NOMO-1 treated with dmso at 0.1 percent for 144 hours (cell line): Measurements from ENCODE around the gene MYH6.
"Not testable (repeated sequence)": the region's sequence is repeated elsewhere in the genome, so short reads cannot be mapped to it uniquely, and the experiment has no call there.

Source experiments
- DNase-seq: peaks from one replicate; lab custom pipeline; 2025; ENCODE audit not compliant: unreplicated experiment; lab: John Stamatoyannopoulos, UW

The MYH6 gene

DNA sequence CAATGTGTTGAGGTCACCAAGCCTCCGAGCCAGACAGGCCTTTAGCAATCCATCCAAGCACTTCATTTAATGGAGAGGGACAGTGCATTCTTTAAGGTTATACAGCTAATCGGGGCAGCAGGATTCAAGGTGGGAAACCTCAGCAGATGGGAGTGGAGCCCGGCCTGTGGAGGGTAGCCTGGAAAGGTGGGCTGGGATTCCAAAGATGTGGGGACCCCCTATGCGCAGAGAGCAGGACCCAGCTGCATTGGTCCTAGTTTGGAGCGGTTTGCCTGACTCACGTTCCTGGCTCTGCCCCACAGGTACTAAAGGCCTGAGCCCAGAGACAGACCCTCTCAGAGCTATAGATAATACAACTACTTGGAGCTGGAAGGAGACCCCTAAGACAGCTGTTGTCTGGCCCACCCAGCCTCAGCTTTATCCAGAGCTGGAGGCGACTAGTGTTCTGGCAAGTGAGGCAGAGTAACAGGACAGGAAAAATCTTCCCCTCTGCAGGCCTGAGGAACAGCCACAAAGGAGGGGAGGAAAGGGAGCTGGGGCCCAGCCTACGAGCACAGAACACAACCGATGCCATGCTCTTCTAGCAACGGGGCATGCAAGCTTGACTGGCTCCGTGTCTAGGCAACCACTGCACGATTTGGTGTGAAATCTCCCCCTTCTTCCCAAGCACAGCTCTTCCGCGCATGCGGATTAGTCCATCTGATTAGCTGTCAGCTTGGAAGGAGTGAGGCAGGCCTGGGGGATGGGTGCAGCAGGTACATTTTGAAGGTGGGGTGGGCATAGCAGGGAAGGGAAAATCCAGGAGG lies 28.5 kb upstream of the MYH6 start:
- no peak for DNase-seq

DNA sequence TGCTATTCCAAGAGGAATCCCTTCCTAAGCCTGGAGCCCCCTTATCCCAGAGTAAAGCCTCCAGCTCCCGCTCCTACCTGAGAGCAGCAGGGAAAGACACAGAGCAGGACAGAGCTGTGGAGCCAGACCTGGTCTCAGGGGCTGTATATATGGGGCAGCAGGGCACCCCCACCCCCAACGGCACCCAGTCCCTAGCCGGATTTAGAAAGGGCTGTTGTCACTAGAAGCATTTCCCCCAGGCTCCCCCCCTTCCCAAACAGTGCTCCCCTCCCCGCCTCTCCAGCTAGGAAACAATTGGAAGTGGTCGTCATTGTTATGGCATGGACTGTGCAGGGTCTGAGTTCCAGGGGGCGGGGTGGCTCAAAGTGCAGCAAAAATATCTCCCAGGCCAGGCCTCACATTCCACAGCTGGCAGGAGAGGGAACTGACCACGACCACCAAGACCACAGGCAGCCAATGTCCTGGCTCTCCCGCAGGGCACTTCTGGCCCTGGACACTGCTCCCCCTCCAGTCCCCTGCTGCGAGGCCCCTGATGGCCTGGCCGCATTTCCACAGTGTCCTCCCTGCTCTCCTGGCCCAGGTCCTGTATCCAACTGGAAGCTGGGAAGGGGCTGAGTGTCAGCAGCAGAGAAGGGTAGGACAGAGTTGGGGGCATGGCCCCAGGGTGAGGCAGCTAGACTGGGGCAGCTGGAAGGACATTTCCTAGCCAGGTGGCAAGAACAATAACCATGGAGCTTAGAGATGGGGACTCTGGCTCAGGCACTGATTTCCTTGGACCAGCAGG lies 27.7 kb upstream of the MYH6 start, which contains the start of gene MYH7:
MYH7 (minus strand) TSS at position 118 of the 784 bp plus-strand sequence. CDS start 1,928 bp downstream, outside the sequence.
- no peak for DNase-seq

DNA sequence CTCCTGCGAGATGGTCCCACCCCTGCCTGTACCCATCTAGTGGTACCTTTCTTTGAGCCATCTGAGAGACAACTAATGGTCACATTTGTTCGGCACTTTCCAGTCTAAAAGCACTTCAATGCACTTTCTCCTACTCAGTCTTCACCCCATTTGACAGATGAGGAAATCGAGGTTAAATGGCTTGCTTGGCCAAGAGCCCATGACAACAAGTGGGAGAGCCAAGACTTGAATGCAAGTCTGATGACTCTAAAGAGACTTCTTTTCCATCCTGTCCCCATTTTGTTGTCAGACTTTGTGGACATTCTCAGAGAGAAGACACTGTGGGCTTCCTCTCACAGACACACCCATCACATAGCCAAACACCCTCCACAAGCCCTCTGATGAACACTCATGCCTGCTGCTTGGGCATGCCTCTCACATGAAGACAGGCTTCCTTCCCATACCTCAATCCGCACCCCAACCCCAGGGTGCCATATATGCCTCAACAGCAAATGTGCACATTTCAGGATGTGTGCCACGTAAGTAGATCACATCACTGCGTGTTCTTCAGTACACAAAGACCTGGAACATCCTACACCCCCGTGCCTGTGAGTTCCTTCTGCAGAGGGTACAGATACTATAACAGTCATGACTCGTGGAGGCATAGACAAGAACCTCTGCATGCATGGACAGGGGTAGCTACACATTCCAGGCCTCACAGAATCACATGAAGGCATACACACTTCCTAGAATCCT lies 26.6 kb upstream of the MYH6 start:
- no peak for DNase-seq

DNA sequence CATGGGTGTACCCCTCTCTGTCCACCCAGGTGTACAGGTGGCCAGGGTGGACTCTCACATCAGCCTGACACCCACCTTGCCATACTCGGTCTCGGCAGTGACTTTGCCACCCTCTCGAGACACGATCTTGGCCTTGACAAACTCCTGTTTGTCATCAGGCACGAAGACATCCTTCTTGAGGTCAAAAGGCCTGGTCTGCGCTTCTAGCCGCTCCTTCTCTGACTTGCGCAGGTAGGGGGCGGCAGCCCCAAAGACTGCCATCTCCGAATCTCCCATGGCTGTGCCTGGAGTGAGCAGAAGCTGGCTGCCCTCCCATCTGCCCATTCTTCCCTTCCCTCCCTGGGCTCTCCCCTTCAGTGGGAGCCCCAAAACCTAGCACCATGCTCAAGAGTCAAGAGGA lies 25.4 kb upstream of the MYH6 start:
- no peak for DNase-seq

DNA sequence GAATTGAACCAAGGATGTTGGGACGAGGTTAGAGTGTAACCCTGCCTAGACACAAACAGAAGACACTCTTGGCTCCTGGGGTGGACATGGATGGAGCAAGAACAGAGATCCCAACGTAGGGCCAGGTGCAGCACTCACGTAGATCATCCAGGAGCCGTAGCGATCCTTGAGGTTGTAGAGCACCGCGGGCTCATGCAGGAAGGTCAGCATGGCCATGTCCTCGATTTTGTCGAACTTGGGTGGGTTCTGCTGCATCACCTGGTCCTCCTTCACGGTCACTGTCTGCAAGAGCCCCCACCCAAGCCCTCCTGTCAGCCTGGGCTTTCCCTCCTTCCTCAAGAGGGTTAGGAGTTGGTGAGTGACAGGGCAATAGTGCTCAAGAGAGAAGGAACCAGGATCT lies 24.9 kb upstream of the MYH6 start:
- DNase-seq: no peak

DNA sequence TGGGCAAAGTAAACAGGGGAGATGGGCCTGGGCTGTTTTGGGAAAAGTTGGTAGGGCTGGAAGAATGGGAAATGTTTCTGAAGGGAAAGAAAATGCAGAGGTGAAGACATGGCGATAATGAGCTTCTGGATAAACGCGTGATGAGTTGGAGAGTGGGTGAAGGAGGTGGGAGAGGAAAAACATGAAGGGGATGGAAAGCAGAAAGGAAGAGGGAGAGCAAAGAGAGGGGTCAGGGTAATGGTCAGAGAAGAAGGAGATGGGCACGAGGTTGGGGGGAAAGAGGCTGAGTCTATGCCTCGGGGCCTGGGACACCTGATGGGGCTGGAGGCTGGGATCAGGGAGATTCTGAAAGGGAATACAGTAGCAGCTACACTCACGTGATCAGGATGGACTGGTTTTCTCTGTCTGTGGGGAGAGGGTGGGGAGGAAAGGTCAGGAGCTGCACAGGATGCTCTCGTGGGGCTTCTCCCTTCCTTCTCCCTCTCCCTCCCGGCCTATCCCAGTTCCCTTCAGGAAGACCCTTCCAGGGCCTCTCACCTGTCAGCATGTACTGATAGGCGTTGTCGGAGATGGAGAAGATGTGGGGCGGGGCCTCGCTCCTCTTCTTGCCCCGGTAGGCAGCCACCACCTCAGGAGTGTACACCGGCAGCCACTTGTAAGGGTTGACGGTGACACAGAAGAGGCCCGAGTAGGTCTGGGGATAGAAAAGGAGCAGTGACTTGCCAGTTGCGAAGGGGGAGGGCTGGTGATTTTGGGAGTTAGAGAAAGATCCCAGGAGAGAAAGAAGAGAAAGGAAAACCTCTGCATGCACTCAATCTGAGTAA lies 24.2 kb upstream of the MYH6 start:
- DNase-seq: no peak

DNA sequence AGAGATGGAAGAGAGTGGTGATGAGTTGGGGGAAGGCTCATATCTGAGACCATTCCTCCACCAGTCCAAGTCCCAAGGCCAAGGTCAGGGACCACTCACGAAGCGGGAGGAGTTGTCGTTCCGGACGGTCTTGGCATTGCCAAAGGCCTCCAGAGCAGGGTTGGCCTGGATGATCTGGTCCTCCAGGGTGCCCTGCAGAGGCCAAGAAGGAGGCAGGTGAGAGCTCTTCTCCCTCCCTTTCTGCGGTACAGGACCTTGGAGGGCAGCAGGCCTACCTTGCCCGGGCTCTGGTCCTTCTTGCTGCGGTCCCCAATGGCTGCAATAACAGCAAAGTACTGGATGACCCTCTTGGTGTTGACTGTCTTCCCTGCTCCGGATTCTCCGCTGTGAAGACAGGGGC lies 23.4 kb upstream of the MYH6 start:
- DNase-seq: no peak

DNA sequence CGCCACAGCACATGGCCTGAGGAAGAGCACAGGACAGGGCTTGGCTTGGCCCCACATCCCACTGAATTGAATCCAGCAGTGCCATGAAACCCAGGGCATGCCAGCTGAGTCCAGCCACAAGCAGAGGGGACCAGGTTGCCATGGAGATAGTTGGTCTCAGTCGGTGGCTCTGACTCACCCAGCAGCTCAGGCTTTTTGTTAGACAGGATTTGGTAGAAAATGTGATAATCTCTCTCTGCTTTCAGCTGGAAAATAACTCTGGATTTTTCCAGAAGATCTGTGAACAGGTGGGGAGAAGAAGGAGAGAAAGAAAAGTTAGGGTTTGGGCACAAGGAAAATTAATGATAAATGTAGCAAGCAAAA lies 22.6 kb upstream of the MYH6 start:
- no peak for DNase-seq

DNA sequence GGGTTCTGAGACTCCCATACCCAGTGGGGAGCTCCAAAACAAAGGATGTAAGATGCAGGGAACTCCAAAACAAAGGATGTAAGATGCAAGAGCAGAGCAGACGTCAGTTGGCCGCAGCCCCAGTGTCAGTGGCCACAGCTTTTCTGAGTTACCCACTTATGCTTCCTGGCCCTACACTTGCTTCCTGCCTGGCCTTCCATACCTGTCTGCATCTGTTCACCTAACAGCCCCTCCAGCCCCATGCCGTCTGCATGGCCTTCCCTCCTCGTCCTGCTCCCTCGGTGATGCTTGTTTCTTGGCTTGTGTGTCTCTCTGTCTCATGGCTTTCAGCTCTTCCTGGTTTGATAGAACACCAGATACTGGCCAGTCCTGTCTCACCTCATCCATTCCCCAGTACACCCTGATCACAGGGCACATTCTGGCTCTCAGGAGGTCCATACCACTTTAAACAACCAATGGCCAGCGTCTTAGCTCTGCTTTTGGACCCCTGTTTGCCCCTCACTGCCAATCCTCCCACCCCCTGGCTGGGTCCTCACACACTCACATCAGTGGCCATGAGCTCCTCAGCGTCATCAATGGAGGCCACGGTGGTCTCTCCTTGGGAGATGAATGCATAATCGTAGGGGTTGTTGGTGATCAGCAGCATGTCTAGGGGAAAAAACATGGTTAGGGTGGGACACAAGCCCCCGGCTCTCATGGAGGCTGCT lies 22.1 kb upstream of the MYH6 start:
- DNase-seq: no peak

DNA sequence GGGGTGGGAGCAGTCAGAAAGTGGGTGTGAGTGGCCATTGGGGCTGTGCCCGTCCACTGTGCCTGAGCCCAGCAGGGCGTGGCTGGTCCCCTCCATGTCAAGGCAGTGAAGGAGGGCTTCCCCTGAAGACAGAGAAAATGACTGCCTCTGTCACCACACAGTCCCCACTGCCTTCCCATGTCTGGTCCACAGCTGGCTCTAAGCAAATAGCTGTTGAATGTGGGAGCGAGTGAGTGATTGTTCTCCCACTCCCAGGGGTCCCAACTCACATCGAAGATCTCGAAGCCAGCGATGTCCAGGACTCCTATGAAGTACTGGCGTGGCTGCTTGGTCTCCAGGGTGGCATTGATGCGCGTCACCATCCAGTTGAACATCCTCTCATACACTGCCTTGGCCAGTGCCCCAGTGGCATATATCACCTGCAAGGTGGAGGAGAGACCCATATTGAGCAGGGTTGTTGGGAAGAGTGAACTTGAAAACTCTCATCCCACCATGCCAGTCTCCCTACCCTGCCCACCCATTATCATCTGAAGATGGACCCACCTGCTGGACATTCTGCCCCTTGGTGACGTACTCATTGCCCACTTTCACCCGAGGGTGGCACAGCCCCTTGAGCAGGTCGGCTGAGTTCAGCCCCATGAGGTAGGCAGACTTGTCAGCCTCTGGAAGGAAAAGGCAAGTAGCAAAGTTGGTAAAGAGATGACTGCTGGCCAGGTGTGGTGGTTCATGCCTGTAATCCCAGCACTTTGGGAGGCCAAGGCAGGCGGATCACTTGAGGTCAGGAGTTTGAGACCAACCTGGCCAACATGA lies 20.8 kb upstream of the MYH6 start:
- DNase-seq: no peak

DNA sequence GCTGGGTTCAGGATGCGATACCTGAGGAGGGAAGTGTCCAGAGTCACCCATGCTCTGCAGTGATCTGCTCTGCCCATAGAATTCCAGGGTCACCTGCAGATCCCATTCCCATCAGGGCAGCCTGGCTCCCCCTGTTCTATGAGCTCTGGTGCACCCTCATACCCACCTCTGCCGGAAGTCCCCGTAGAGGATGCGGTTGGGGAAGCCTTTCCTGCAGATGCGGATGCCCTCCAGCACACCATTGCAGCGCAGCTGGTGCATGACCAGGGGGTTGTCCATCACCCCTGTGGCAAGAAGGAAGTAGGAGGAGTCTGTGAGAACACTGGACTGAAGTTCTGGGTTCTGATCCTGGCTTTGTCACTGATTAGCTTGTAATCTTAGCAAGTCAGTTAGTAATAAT lies 17.7 kb upstream of the MYH6 start:
- not testable (repeated sequence) for DNase-seq

DNA sequence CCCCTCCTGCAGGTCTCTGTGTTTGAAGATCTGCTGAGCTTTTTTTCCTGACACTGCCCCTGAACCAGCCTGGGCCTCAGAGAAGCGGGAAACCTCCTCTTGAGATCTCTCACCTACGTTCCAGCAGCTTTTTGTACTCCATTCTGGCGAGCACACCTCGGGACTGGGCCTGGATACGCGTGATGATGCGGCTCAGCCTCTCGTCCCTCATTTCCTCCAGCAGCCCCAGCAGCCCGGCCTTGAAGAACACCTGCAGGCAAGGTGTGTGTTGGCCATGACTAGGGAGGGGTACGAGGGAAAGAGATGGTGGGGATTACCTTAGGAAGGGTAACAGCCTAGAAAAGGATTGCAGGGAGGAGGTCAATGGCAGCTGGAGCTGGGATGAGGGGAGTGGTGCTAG lies 17.1 kb upstream of the MYH6 start:
- DNase-seq: no peak

DNA sequence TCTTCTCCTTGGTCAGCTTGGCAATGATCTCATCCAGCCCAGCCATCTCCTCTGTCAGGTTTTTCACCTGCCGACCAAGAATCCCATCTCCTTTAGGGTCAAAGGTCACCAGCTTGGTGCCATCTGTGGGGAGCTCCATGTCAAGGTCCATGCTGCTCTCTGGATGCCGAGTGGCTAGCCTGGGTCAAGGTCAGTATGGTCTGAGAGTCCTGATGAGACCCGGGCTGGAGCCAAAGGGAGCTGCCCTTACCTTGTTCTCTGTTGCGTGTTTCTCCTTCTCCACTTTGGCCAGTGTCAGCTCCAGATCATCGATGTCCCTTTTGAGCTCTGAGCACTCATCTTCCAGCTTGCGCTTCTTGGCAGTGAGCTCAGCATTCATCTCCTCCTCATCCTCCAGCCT lies 15.6 kb upstream of the MYH6 start:
- DNase-seq: no peak

DNA sequence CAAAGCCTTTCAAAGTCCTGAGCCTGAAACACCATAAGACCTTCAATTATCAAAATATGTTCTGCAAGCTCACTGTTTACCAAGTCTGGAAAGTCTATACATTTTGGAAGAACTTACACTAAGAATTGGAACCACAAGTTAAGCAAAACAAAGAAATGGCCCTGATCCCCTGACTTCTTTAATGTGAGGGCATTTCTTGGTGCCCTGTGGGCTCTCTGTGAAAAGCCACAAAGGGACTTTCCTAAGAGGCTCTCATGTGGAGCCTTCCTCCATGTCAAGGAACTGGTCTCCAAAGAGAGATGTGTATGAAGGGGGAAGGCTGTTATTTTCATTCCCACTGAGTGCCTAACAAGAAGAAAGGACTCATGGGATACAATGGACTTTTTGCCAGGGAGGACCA lies 13.5 kb upstream of the MYH6 start:
- no peak for DNase-seq

DNA sequence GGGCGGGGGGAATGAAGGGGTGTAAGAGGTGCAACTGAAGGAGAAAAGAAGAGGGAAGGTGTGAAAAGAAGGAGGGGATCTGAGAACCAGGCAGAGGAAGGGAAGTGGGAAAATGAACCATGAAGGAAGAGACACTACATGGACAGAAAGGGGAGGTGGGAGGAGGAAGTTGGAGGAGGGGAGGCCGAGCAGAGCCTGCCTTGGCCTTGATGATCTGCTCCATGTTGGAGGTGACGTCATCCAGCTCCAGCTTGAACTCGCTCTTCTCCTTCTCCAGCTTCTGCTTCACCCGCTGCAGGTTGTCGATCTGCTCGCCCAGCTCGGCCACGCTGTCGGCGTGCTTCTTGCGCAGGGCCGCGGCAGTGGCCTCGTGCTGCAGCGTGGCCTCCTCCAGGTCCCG lies 11.6 kb upstream of the MYH6 start:
- not testable (repeated sequence) for DNase-seq

DNA sequence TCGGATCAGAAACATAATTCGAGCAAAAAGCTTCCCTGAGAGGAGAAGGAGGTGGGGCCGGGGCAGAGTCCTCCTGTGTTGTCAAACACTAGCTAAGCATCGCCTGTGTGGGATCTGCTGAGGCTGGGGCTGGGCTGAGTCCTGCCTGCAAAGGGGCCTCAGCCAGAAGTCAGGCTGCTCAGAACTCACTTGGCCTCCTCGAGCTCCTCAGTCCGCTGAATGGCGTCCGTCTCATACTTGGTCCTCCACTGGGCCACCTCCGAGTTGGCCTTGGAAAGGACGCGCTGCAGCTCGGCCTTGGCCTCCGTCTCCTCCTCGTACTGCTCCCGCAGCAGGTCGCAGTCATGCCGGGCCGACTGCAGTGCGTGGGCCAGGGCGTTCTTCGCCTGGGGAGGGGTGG lies 9.9 kb upstream of the MYH6 start:
- DNase-seq: no peak

DNA sequence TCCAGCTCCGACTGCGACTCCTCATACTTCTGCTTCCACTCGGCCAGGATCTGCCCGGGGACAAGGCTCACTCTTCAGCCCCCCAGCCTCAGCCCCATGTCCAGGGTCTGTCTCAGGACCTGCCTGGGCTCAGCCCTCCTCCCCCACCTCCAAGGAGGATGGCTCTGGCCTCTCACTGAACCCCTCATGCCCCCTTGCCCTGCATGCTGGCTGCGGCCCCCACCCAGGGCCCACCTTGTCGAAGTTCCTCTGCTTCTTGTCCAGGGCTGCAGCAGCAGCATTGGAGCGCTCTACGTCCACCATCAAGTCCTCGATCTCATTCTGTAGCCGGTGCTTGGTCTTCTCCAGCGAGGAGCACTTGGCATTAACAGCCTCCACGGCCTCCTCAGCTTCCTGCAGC lies 9.2 kb upstream of the MYH6 start:
- DNase-seq: not testable (repeated sequence)

DNA sequence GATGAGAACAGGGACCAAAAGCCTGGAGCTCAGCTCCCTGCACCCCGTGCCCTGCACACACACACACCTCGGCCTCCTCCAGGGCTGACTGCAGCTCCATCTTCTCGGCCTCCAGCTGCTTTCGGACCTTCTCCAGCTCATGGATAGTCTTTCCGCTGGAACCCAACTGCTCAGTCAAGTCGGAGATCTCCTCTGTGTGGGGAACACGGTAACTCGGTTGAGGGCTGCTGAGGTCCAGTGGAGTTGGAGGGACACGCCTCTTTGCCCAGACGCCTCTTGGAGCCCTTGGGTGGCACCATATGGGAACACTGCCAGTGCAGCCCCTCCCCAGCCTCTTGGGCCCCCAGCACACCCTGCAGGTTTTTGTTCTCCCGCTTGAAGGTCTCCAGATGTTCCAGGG lies 8.7 kb upstream of the MYH6 start:
- DNase-seq: no peak
